Suprapubic skin (tissue), 4 donors: Measurements from ENCODE around the gene RAB8A.

ENCODE experiments used
- EP300 ChIP-seq: sonication (generic); formaldehyde crosslinking; IDR thresholded peaks from one replicate; pipeline ENCODE4 v1.6.1; 2017; ENCODE audit warnings: antibody characterized with exemption
- POLR2A ChIP-seq, 2 donors: fragments of 450-650 bp; IDR thresholded peaks; one replicate each; pipeline ENCODE4 v1.6.1; 2017; ENCODE audit warnings: antibody characterized with exemption in 2 of 2, mild to moderate bottlenecking in 2 of 2, moderate library complexity in 2 of 2
- POLR2AphosphoS5 ChIP-seq, 3 donors: sonication (generic); formaldehyde crosslinking; IDR thresholded peaks; one replicate each; pipeline ENCODE4 v1.6.1; 2017; ENCODE audit warnings: antibody characterized with exemption in 3 of 3
- TF ChIP-seq, protein P1 (sequence below), 2 donors: fragments of 200-600 bp in 1 of 2; fragments of 450-650 bp in 1 of 2; sonication (generic) in 1 of 2; IDR thresholded peaks; one replicate each; pipeline ENCODE4 v1.5.1; 2016 to 2019; ENCODE audit warnings: antibody characterized with exemption in 2 of 2, mild to moderate bottlenecking in 1 of 2, moderate library complexity in 1 of 2

DNA sequence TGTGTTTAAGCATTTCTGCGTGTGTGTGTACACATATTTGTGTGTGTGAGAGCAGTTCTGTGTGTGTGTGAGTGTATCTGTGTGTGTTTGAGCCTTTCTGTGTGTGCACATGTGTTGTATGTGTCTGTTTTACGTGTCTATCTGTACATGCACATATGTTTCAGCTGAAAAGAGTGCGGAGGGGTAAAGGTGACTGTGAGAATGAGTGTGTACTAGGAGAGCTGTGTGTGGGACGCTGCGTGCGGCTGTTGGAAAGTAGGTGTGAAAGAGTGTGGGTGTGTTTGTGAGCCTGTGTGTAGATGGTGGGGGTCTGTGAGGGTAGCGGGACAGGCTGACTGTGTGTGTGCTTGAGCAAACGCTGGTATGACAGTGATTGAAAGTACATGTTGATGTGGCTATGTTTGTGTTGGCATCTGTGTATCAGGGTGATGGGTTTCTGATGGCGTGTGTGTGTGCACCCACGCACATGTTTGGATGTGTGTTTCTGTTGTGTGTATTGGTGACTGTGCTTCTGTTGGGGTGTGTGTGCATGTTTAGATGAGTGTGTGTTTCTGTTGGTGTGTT is 42.9 kb upstream of the RAB8A start:
- TF ChIP-seq, protein P1, sequence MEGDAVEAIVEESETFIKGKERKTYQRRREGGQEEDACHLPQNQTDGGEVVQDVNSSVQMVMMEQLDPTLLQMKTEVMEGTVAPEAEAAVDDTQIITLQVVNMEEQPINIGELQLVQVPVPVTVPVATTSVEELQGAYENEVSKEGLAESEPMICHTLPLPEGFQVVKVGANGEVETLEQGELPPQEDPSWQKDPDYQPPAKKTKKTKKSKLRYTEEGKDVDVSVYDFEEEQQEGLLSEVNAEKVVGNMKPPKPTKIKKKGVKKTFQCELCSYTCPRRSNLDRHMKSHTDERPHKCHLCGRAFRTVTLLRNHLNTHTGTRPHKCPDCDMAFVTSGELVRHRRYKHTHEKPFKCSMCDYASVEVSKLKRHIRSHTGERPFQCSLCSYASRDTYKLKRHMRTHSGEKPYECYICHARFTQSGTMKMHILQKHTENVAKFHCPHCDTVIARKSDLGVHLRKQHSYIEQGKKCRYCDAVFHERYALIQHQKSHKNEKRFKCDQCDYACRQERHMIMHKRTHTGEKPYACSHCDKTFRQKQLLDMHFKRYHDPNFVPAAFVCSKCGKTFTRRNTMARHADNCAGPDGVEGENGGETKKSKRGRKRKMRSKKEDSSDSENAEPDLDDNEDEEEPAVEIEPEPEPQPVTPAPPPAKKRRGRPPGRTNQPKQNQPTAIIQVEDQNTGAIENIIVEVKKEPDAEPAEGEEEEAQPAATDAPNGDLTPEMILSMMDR (IDR thresholded peaks at IDR 0.05), result no peak
- no peak for TF ChIP-seq EP300
- TF ChIP-seq POLR2AphosphoS5 (IDR thresholded peaks at IDR 0.05), result no peak
- TF ChIP-seq POLR2A (IDR thresholded peaks at IDR 0.05), result no peak
